Breast epithelium (tissue), 4 donors: Measurements from ENCODE around the gene FMNL1. TPM values are rescaled to one million over a fixed set of nuclear protein-coding genes. Genes with fewer than 3 reads are reported as not detected.

Source experiments
- DNase-seq, 2 donors: peaks; one replicate each; pipeline ENCODE4 v3.0.0-alpha.2; 2019; ENCODE audit warnings: low spot score in 2 of 2
- H3K27ac ChIP-seq, 2 donors: fragments of 200-600 bp; sonication (generic) in 1 of 2; one replicate each; pipeline ENCODE4 v1.5.1; 2016 to 2019; ENCODE audit warnings: mild to moderate bottlenecking in 1 of 2
- H3K27me3 ChIP-seq, 2 donors: fragments of 200-600 bp; sonication (generic) in 1 of 2; one replicate each; pipeline versions ENCODE4 v1.5.1 to v1.6.0; 2017 to 2019; ENCODE audit warnings: control low read depth in 1 of 2, mild to moderate bottlenecking in 1 of 2
- H3K36me3 ChIP-seq: fragments of 200-600 bp; one replicate; pipeline ENCODE4 v1.5.1; 2019
- H3K4me1 ChIP-seq, 2 donors: fragments of 200-600 bp; sonication (generic); one replicate each; pipeline ENCODE4 v1.5.1; 2016 to 2019; ENCODE audit warnings: control low read depth in 1 of 2
- H3K4me3 ChIP-seq, 3 donors: fragments of 200-600 bp; sonication (generic); 1 replicate in 2 of 3; 2 replicates in 1 of 3; pipeline ENCODE4 v1.5.1; 2016 to 2019; ENCODE audit warnings: mild to moderate bottlenecking in 3 of 3, moderate library complexity in 2 of 3
- H3K9me3 ChIP-seq, 2 donors: fragments of 200-600 bp; sonication (generic) in 1 of 2; one replicate each; pipeline ENCODE4 v1.5.1; 2016 to 2019; ENCODE audit warnings: control low read depth in 1 of 2
- POLR2A ChIP-seq: fragments of 450-650 bp; IDR thresholded peaks from one replicate; pipeline ENCODE4 v1.6.1; 2016; ENCODE audit warnings: antibody characterized with exemption, mild to moderate bottlenecking, moderate library complexity
- POLR2AphosphoS5 ChIP-seq, 3 donors: sonication (generic); formaldehyde crosslinking; IDR thresholded peaks; one replicate each; pipeline ENCODE4 v1.6.1; 2017; ENCODE audit warnings: antibody characterized with exemption in 3 of 3
- intact Hi-C: fragments of 100-400 bp; cut with DNase I; formaldehyde crosslinking; loops from one replicate; pipeline ENCODE4 v1.15.1; 2023; ENCODE audit warnings: low total_unique reads
- total RNA-seq, 3 donors: library from RNA; depleted of rRNA; stranded (reverse); fragments of >200 nt; gene quantifications; one replicate each; pipeline ENCODE4 v1.1.0, GENCODE V29; 2016
- TF ChIP-seq, protein P1 (sequence below), 3 donors: fragments of 450-650 bp; IDR thresholded peaks; one replicate each; pipeline ENCODE4 v1.5.1; 2016 to 2017; ENCODE audit warnings: antibody characterized with exemption in 3 of 3, mild to moderate bottlenecking in 3 of 3, moderate library complexity in 3 of 3

FMNL1 gene
- total RNA-seq, 3 donors from 2014 or later, result 9.2 to 31.2 (median 10.8) TPM

DNA sequence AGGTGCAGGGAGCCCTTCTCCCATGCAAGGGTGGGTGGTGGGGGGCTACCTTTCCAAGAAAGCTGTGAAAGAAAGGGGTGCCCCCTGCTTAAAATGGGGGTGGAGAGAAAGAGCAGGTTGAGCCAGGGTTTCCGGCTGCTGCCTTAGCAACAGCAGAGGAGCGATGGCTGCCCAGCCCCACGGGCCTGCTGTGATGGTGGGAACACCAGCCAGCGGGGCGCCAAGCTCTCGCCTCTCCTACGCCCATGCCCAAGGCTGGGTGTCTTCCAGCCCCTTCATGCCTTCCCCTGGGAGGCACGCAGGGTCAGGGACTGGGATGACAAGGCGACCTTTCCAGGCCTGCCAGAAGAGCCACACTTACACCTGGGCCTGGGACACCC lies 3.0 kb downstream of the FMNL1 start:
- intact Hi-C loops, result loop anchor here (5.0 kb wide), 1 partner anchor 163 kb away; no protein-coding TSS in a partner anchor
- TF ChIP-seq, protein P1, sequence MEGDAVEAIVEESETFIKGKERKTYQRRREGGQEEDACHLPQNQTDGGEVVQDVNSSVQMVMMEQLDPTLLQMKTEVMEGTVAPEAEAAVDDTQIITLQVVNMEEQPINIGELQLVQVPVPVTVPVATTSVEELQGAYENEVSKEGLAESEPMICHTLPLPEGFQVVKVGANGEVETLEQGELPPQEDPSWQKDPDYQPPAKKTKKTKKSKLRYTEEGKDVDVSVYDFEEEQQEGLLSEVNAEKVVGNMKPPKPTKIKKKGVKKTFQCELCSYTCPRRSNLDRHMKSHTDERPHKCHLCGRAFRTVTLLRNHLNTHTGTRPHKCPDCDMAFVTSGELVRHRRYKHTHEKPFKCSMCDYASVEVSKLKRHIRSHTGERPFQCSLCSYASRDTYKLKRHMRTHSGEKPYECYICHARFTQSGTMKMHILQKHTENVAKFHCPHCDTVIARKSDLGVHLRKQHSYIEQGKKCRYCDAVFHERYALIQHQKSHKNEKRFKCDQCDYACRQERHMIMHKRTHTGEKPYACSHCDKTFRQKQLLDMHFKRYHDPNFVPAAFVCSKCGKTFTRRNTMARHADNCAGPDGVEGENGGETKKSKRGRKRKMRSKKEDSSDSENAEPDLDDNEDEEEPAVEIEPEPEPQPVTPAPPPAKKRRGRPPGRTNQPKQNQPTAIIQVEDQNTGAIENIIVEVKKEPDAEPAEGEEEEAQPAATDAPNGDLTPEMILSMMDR (IDR thresholded peaks at IDR 0.05), result no peak
- TF ChIP-seq POLR2A, result no peak
- TF ChIP-seq POLR2AphosphoS5 (IDR thresholded peaks at IDR 0.05), result no peak
- Histone ChIP-seq H3K27me3 (no peaks in the 10 kb centered on the region), H3K9me3 (no peaks in the 10 kb centered on the region), H3K27ac (peak overlapping the region; percentile 13 to 94), H3K4me1 (peaks cover 4 to 11% of the 10 kb centered on the region in 2 donors), H3K4me3 (peak overlapping the region in 2 of 3 donors; percentile 8 to 22), H3K36me3 (no peaks in the 10 kb centered on the region)
- DNase-seq, result no peak

DNA sequence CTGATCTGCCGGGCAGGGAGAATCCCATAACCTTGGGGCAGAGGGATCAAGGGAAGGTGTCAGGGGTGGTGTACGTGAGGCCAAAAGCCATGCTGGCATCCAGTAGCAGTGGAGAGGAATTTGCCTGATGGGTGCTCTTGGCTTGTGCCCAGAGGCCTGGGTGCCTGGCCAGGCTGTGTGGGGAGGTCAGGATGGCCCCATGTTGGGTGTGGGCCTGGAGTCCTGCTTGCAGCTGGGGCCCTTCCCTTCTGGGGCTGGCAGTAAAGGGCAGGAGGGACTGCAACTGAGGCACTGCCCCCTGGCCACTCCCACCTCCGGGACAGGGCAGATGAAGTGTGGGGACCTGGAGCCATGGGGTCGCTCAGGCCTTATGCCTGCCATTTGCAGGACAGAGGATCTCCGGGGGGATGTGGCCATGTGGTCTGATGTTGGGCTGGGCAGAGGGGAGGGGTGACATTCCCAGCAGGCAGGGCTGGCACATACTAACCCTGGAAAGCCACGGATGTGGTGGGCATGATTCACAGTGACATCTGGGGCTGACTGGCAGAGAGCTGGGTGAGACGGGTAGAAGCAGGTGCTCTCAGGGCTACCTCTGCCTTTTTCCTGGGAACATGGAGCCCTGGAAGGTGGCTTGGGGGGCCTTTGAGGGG lies 3.5 kb downstream of the FMNL1 start:
- intact Hi-C loops, result no loop called here
- peak overlapping the region in 2 of 3 donors; percentile 8 to 22 for H3K4me3 ChIP-seq
- TF ChIP-seq POLR2A (no peak), POLR2AphosphoS5 (IDR thresholded peaks at IDR 0.05) (no peak)
- H3K4me1 ChIP-seq, result peaks cover 4 to 11% of the 10 kb centered on the region in 2 donors
- H3K36me3 ChIP-seq, result no peaks in the 10 kb centered on the region
- no peaks in the 10 kb centered on the region for H3K27me3 ChIP-seq
- H3K27ac ChIP-seq, result peak overlapping the region; percentile 81 to 94
- H3K9me3 ChIP-seq, result no peaks in the 10 kb centered on the region
- DNase-seq, result no peak

DNA sequence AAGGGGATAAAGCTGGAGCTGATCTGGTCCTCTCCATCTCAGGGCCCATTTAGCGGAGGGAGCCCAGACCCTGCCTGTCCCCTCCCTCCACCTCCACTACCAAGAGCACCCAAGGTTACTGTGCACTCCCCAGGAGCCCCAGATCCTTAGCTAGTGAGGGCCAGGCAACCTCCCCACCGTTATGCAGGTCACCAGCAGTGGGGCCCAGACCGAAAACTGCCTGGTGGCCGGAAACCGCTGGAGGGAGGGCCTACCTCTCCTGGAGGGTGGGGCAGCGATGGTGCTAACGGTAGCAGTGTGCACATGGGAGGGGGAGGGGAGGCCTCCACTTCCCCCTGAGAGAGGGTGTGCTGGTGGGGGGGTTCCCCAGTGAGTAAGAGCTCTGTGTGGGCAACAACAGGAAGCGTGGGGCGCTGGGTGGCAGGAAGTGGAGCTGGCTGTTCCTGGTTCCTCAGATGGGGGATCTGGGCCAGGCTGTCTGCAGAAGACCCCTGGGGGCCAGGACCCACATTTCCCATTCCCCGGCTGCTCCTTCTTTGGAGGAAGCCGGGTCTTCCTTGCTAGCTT lies 4.4 kb downstream of the FMNL1 start:
- peak in 1 of 2 donors; percentile 65 for DNase-seq
- TF ChIP-seq POLR2A (no peak), POLR2AphosphoS5 (IDR thresholded peaks at IDR 0.05) (no peak)
- TF ChIP-seq, protein P1 (IDR thresholded peaks at IDR 0.05), result no peak
- Histone ChIP-seq H3K9me3 (no peaks in the 10 kb centered on the region), H3K4me3 (peak overlapping the region in 1 of 3 donors; percentile 2), H3K4me1 (peaks cover 4 to 10% of the 10 kb centered on the region in 2 donors), H3K36me3 (no peaks in the 10 kb centered on the region), H3K27me3 (no peaks in the 10 kb centered on the region), H3K27ac (peak overlapping the region; percentile 81 to 94)
- intact Hi-C loops, result no loop called here

DNA sequence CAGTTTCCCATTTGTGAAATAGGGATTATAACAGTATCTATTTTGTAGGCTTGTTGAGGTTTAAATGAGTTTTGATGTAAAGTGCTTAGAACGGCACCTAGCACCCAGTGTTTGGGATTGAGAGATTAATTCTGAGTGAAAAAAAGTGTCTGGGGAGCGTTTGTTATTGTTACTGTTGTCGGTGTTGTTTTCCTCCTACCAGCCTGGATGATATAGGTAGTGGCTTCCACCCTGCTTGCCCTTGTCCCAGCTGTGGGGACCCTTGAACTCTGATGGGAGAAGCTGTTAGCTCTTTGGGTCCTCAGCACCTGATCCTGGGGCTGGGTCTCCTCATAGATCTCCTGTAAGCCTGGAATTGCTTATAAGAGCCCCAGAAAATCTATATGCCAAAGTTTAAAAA lies 4.9 kb downstream of the FMNL1 start:
- H3K27ac ChIP-seq, result peak overlapping the region; percentile 81 to 94
- DNase-seq, result no peak
- no peaks in the 10 kb centered on the region for H3K36me3 ChIP-seq
- H3K4me3 ChIP-seq, result peak overlapping the region; percentile 2 to 57 (median 12)
- intact Hi-C loops, result no loop called here
- TF ChIP-seq, protein P1 (IDR thresholded peaks at IDR 0.05), result no peak
- TF ChIP-seq POLR2AphosphoS5 (IDR thresholded peaks at IDR 0.05) (no peak), POLR2A (no peak)
- no peaks in the 10 kb centered on the region for H3K27me3 ChIP-seq
- H3K9me3 ChIP-seq, result no peaks in the 10 kb centered on the region
- peaks cover 4 to 5% of the 10 kb centered on the region in 2 donors for H3K4me1 ChIP-seq

DNA sequence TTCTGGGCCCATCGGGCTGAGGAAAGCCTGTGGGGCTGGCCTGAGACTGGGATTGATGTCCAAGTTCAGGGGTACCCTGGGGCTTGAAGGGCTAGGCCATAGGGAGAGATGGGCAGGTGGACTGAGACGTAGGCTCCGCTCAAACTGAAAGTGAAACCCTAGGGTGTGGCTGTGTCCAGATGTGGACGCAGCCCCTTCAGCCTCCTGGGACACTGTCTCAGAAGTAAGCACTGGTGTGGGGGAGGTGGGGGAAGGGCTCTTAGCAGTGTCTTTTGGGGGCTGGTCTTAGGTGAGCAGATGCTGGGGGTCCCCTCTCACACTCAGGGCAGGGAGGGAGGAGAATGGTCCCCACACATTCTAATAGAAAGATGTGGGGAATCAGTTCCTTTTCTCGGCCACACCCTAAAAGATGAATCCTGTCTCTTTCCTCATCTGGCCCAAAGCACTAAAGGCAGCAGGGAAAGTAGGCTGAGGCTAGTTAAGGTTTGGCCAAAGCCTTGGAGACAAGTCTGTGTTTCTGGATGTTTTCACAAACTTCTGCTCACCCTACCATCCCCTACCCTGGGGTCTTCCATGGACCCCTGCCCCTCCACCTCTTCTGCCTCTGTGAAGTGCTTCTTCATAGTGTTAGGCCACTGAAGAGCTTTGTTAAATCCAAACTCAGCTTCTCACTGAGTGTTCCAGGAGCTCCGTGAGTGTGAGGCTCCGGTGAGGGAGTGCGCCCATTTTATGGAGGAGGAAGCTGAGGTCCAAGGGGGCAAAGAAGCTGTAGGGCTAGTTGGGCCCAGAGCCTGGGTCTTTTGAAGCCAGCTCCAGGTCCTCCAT lies 5.6 kb downstream of the FMNL1 start:
- no peaks in the 10 kb centered on the region for H3K9me3 ChIP-seq
- H3K36me3 ChIP-seq, result no peaks in the 10 kb centered on the region
- H3K4me3 ChIP-seq, result peak overlapping the region in 2 of 3 donors; percentile 12 to 57
- no peak for DNase-seq
- intact Hi-C loops, result no loop called here
- peaks cover 4% of the 10 kb centered on the region in 2 donors for H3K4me1 ChIP-seq
- H3K27ac ChIP-seq, result peak overlapping the region; percentile 81 to 94
- TF ChIP-seq POLR2A, result no peak
- TF ChIP-seq, protein P1 (IDR thresholded peaks at IDR 0.05), result no peak
- TF ChIP-seq POLR2AphosphoS5 (IDR thresholded peaks at IDR 0.05), result no peak
- H3K27me3 ChIP-seq, result no peaks in the 10 kb centered on the region
